GM18505 (cell line): ENCODE measurements around the gene ZNF516.

ENCODE experiments used
- ATAC-seq: cut with Tn5 transposase; IDR thresholded peaks from one replicate; pipeline ENCODE4 v1.9.1; 2021; ENCODE audit not compliant: unreplicated experiment
- POLR2A ChIP-seq: IDR thresholded peaks from 4 replicates; pipeline ENCODE4 v1.6.1; 2011; ENCODE audit warnings: borderline replicate concordance; ENCODE audit not compliant: insufficient read depth, insufficient read length; ENCODE audit errors: extremely low read depth

The ZNF516 gene

GRCh38 chr18:76392349-76392748 lies 102.7 kb downstream of the ZNF516 start:
- no peak for TF ChIP-seq POLR2A
- ATAC-seq, result no peak

- TF ChIP-seq POLR2A, result no peak
- no peak for ATAC-seq
These were observed 103.3 kb downstream of the ZNF516 start for GRCh38 chr18:76391746-76392145.

- TF ChIP-seq POLR2A, result no peak
- ATAC-seq, result no peak
These were observed 104.0 kb downstream of the ZNF516 start for GRCh38 chr18:76391038-76391437.

DNA sequence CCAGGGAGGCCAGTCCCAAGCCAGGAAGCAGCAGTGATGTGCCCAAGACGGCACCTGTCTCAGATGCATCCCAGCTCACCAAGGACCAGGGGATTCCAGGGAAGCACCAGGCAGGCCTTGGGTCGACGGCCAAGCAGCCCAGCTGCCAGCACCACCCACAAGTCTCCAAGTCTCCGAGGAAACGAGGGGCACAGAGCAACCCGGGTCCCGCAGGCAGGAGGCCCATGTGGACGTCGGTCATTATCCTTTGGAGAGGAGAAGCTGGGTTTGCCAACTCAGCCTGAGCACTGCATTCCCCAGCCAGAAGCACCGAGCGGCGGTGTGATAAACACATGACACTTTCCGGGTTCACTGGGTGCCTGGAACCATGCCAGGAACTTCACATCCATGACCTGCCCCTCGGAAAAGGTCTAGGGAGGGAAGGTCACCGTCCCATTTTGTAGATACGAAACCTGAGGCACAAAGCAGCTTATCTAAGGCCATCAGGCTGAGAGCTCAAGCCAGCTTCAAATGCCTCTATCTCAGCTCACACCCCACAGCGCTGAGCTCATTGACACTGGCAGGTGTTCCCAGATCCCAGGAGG lies 104.5 kb downstream of the ZNF516 start:
- ATAC-seq, result no peak
- no peak for TF ChIP-seq POLR2A

GRCh38 chr18:76389716-76390115 lies 105.3 kb downstream of the ZNF516 start:
- no peak for TF ChIP-seq POLR2A
- ATAC-seq, result no peak

- no peak for ATAC-seq
- TF ChIP-seq POLR2A, result no peak
These were observed 106.1 kb downstream of the ZNF516 start for GRCh38 chr18:76388891-76389423.

GRCh38 chr18:76388261-76388660 lies 106.8 kb downstream of the ZNF516 start:
- no peak for ATAC-seq
- TF ChIP-seq POLR2A, result no peak

- no peak for TF ChIP-seq POLR2A
- no peak for ATAC-seq
These were observed 107.4 kb downstream of the ZNF516 start for GRCh38 chr18:76387608-76388007.

DNA sequence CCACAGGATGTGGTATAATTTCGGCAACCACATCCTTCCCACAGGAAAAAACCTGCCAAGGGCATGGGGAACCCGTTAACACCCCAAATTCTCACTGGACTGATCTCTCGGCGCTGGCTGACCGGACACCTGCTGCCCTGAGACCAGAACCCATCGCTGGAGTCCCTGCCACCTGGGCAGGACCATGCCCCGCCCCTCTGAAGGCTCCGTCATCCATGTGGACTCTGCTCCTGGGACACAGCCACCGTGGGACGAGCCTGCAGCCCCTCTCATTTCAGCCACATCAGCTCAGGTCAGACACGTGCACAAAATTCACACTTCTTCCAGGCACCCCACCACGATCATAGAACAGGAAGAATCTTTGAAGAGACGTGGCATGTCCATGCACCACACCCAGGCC lies 108.2 kb downstream of the ZNF516 start:
- TF ChIP-seq POLR2A, result no peak
- ATAC-seq, result no peak

GRCh38 chr18:76386071-76386470 lies 109.0 kb downstream of the ZNF516 start:
- TF ChIP-seq POLR2A, result no peak
- ATAC-seq, result no peak

DNA sequence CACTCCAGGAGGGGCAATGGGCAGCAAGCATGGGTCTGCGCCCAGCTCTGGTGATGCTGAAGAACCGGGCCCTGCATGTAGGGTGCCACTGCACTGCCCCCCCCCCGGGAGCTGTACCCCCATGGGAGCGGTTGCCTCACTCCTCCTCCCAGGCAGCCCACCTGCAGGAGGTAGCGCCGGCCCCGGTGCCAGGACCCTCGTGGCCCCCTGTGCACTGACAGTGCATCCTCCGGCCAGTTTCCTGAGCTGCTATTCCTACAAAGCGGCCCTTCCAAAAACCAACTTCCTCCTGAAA lies 109.4 kb downstream of the ZNF516 start:
- no peak for TF ChIP-seq POLR2A
- ATAC-seq, result no peak

DNA sequence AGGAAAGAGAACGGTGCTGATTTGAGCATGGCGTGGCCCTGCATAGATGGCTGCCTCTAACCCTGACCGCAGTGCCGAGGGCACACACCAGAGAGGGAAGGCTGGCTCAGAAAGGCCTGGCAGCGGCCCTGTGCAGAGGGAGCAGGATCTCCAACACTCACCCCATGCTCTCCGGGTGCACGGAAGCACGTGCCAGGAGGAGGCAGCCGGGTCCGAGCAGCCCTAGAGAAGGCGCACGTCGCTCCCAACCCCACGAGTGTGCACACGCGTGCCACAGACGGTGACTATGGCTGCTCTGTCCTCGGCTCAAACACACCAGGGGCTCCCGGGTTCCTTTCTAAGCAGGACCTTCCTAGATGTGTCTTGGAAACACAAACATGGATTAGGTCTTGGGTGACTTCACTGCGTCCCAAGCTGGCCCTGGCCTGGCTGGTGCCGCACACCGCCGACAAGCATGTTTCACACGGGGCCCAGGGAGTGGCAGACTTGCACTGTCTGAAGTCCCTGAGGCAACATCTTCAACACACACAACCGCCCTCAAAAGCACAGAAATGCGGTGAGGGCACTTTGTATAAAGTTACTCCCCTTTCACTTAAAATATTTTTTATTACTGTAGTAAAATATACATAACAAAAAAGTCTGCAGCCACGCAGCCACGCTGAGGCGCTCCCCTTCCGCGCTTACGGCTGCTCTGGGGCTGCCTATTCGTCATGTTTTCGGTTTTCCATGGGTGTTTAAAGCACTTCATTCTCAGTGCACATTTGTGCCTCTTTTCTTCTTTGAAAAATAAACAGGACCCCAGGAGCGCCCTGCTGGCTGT lies 110.0 kb downstream of the ZNF516 start:
- no peak for ATAC-seq
- TF ChIP-seq POLR2A, result no peak

DNA sequence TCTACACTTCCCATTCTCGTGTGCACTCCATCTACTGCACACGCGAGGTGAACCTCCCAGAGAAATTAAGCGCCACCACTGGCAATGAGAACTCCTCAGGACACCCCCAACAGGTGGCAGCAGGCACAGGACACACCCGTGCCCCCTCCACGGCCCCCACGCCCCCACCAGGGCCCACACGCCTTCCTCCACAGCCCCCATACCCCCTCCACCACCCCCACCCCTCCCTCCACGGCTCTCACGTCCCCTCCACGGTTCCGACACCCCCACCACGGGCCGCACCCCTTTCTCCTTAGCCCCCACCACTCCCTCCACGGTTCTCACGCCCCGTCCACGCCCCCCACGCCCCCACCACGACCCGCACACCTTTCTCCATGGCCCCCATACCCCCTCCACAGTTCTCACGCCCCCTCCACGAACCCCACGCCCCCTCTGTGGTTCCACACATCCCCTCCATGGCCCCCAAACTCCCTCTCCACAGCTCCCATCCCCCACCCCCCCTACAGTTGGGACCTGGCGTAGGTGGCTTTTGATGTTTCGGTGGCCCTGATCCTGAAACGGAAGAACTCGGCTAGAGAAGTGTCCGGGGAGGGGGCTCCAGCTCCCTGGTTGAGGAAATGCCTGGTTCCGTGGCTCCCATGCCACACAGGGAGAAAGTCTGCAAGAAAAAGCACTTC lies 110.8 kb downstream of the ZNF516 start:
- TF ChIP-seq POLR2A, result no peak
- ATAC-seq, result no peak

DNA sequence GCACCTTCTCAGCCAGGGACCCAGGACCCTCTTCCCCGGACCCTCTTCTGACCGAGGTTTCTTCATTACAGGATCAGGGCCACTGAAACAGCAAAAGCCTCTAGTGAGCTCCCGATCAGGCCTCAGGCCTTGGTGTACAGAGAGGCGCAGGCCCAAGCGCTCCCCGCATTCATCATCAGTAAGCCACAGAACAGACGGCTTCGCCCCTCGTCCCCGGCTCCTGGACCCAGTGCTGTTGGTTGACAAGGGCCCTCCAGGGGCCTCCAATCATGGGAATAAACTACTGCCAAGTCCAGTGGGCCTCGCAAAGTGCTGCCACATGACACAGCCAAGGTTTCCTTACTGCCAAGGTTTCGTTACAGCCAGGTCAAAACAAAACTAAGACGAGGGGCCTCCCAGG lies 111.4 kb downstream of the ZNF516 start:
- TF ChIP-seq POLR2A, result no peak
- ATAC-seq, result no peak
